ENCODE data around the gene RSAD1. TPM values are rescaled to one million over a fixed set of nuclear protein-coding genes. Genes with fewer than 3 reads are reported as not detected.

Gene RSAD1
- total RNA-seq, 4 donors from 2014 or later = 27.3 to 41.3 (median 30.1) TPM

DNA sequence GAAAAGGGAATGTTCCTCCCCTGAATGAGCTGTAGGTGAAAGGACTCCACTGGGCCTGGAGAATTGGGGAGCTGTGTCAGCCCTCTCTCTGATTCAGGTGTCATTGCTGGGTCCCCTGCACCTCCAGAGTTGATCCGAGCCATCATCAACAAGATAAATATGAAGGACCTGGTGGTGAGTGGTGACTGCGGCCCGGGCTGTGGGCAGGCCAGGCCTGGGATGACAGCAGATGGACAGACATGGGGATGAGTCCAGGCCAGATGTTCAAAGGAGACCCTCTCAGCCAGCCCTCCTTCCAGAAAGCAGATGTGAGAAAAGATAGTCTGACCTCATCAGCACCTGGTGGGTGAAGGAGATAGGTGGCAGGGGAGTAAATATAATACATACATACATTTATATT, 14.5 kb upstream of the RSAD1 start:
- Histone ChIP-seq H3K4me3 (no peak overlapping the region), H3K36me3 (peaks cover 24% of the 10 kb centered on the region), H3K4me1 (peaks cover 19% of the 10 kb centered on the region), H3K27ac (no peak overlapping the region), H3K27me3 (no peaks in the 10 kb centered on the region), H3K9me3 (no peaks in the 10 kb centered on the region)
- TF ChIP-seq CTCF (IDR thresholded peaks at IDR 0.05) (no peak), POLR2A (IDR thresholded peaks at IDR 0.05) (no peak), POLR2AphosphoS5 (IDR thresholded peaks at IDR 0.05) (no peak), EP300 (IDR thresholded peaks at IDR 0.05) (no peak)
- 95% methylated on average over 3 of the region's 3 CpGs for WGBS
- DNase-seq (ENCODE audit: low spot score in 2 of 2) = no peak

- Histone ChIP-seq H3K4me1 (peaks cover 25% of the 10 kb centered on the region), H3K27me3 (no peaks in the 10 kb centered on the region), H3K9me3 (no peaks in the 10 kb centered on the region), H3K4me3 (no peak overlapping the region), H3K36me3 (peaks cover 24% of the 10 kb centered on the region), H3K27ac (no peak overlapping the region)
- 74% methylated on average over 4 of the region's 4 CpGs for WGBS
- no peak for TF ChIP-seq POLR2AphosphoS5 (IDR thresholded peaks at IDR 0.05)
- no peak for TF ChIP-seq CTCF (IDR thresholded peaks at IDR 0.05)
- no peak for TF ChIP-seq POLR2A (IDR thresholded peaks at IDR 0.05)
- TF ChIP-seq EP300 (IDR thresholded peaks at IDR 0.05) = no peak
- no peak for DNase-seq (ENCODE audit: low spot score in 2 of 2)
Observed at GRCh38 chr17:50464736-50465135, 13.9 kb upstream of the RSAD1 start.

DNA sequence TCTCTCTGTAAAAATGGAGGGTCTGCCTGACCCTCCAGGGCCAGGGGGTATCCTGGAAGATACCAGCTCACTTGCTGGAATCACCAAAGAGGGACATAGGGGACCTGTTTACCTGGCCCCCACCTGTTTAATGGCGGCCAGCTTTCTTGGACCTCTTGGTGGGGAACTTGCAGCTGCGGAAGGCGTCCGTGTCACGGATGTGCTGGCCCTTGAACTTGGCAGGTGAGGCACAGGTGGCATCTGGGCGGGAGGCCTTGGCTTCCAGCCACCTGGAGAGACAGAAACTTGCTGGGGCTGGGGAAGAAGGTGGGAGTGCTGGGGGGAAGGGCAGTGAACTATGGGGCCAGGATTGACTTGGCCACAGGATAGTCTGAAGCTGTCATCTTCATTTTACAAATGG, 13.5 kb upstream of the RSAD1 start:
- peaks cover 26% of the 10 kb centered on the region for H3K4me1 ChIP-seq
- H3K36me3 ChIP-seq = peaks cover 24% of the 10 kb centered on the region
- H3K4me3 ChIP-seq = no peak overlapping the region
- TF ChIP-seq POLR2AphosphoS5 (IDR thresholded peaks at IDR 0.05) (no peak), CTCF (IDR thresholded peaks at IDR 0.05) (no peak), EP300 (IDR thresholded peaks at IDR 0.05) (no peak), POLR2A (IDR thresholded peaks at IDR 0.05) (no peak)
- no peaks in the 10 kb centered on the region for H3K27me3 ChIP-seq
- DNase-seq (ENCODE audit: low spot score in 2 of 2) = peak in 1 of 2 donors; percentile 52
- H3K27ac ChIP-seq = no peak overlapping the region
- no peaks in the 10 kb centered on the region for H3K9me3 ChIP-seq
- WGBS = 86% methylated on average over 6 of the region's 6 CpGs

GRCh38 chr17:50465635-50466034, 13.0 kb upstream of the RSAD1 start:
- H3K4me3 ChIP-seq = no peak overlapping the region
- DNase-seq (ENCODE audit: low spot score in 2 of 2) = peak in 1 of 2 donors; percentile 58
- H3K4me1 ChIP-seq = peaks cover 30% of the 10 kb centered on the region
- no peaks in the 10 kb centered on the region for H3K9me3 ChIP-seq
- no peaks in the 10 kb centered on the region for H3K27me3 ChIP-seq
- H3K36me3 ChIP-seq = peaks cover 24% of the 10 kb centered on the region
- WGBS = 90% methylated on average over 7 of the region's 9 CpGs
- TF ChIP-seq EP300 (IDR thresholded peaks at IDR 0.05) (no peak), CTCF (IDR thresholded peaks at IDR 0.05) (no peak), POLR2AphosphoS5 (IDR thresholded peaks at IDR 0.05) (no peak), POLR2A (IDR thresholded peaks at IDR 0.05) (no peak)
- no peak overlapping the region for H3K27ac ChIP-seq

- Histone ChIP-seq H3K9me3 (no peaks in the 10 kb centered on the region), H3K27me3 (no peaks in the 10 kb centered on the region), H3K4me3 (no peak overlapping the region), H3K4me1 (peaks cover 32% of the 10 kb centered on the region), H3K27ac (no peak overlapping the region), H3K36me3 (peaks cover 24% of the 10 kb centered on the region)
- WGBS = 61% methylated on average over 9 of the region's 9 CpGs
- DNase-seq (ENCODE audit: low spot score in 2 of 2) = no peak
- TF ChIP-seq CTCF (IDR thresholded peaks at IDR 0.05) (no peak), POLR2AphosphoS5 (IDR thresholded peaks at IDR 0.05) (no peak), EP300 (IDR thresholded peaks at IDR 0.05) (no peak), POLR2A (IDR thresholded peaks at IDR 0.05) (no peak)
Observed at GRCh38 chr17:50466371-50467113, 12.1 kb upstream of the RSAD1 start.

Measured in suprapubic skin (tissue), 4 donors.